Left lobe of liver (tissue), 2 donors: ENCODE measurements around the gene TGM3. TPM values are rescaled to one million over a fixed set of nuclear protein-coding genes. Genes with fewer than 3 reads are reported as not detected.

Experiments
- ATAC-seq: fragments of 200-7000 bp; cut with Tn5 transposase; one replicate; pipeline ENCODE4 v1.9.1; 2020; ENCODE audit warnings: mild to moderate bottlenecking, moderate library complexity
- DNase-seq: peaks from one replicate; pipeline ENCODE4 v3.0.0-alpha.2; 2020; ENCODE audit warnings: low spot score
- total RNA-seq: library from RNA; stranded (reverse); gene quantifications from one replicate; pipeline ENCODE4 v1.2.1, GENCODE V29; 2021
- donor health status: DM: no; HTN: no; CAD: no; lungs with moderate emphysema.
- donor health status: DM: no; HTN: yes; CAD: no.

The TGM3 gene
- total RNA-seq, 1 donor from 2014 or later: 0.25 TPM

DNA sequence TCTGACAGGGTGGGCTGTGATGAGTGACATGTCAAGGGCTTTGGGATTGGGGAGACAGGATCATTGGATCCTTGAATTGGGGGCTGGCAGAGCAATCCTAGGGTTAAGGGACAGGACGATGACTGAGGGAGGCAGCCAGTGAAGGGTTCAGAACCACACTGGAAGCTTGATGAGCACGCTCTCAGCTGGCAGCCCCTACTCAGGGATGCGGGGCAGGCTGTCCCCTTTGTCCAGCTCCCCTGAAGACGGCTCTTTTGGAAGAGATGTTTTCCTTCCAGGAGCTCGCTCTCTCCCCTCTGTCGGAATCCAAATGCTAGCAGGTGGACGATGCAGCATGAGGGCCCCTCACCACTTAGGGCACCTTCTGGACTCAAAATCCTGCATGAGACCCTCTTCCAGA lies 8.4 kb downstream of the TGM3 start:
- no peak for DNase-seq
- ATAC-seq: no peak

DNA sequence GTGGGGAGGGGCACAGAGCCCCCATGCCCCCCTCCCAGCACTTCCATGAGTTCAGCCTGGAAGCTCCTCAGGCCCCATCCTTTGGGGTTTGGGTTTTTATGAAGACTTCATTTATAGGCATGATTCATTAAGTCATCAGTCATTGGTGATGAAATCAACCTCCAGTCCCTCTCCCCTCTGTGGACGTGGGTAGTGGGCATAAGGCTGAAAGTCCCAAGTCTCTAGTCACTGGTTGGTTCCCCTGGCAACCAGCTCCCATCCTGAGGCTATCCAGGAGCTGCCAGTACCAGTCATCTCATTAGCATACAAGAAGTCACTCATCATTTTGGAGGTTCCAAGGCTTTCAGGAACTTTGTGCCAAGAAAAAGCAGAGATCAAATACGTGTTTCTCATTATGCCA lies 9.2 kb downstream of the TGM3 start:
- DNase-seq (no peak), ATAC-seq (no peak)

DNA sequence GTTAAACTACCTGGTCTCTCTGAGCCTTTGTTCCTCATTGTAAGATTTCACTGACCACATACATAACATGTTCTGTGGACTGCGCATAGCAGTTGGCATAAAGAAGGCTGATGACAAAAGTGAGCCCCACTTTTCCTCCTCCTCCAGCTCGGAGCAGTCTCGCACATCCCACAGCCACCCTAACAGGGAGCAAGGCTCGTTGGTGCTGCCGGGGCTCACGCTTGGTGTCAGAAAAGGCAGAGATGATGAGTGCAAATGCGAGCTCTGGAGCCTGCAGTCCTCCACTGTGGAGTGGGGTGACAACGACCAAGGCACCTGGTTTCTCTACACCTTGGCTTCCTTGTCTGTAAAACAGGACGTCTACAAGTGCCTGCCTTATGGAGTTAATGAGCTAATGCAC lies 9.7 kb downstream of the TGM3 start:
- ATAC-seq (no peak), DNase-seq (no peak)

GRCh38 chr20:2305946-2306345 lies 10.1 kb downstream of the TGM3 start:
- ATAC-seq: peak; percentile 50

DNA sequence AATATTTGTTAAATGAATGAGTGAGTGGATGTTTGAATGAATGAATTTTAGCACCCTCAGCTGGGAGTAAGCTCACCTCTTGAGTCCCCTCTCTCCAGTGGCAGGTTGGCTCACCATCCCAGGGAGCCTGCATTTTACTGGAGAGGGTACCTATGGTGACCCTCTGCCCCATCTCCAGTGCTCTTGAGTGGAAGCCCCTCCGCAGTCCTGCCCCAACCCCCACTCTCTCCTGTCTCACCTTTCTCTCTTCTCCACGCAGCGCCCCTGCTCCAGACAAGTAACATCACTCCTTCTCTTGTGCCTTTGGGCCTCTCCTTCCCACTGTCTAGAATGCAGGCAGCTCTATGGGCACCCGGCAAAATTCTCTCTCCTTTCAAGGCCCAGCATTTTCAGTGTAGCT lies 11.3 kb downstream of the TGM3 start:
- DNase-seq (no peak), ATAC-seq (no peak)

More at GRCh38 chr20:2305946-2306345, 10.1 kb downstream of the TGM3 start:
- no peak for DNase-seq

- ATAC-seq (no peak), DNase-seq (no peak)
Observed at GRCh38 chr20:2311329-2311728, 15.5 kb downstream of the TGM3 start.

DNA sequence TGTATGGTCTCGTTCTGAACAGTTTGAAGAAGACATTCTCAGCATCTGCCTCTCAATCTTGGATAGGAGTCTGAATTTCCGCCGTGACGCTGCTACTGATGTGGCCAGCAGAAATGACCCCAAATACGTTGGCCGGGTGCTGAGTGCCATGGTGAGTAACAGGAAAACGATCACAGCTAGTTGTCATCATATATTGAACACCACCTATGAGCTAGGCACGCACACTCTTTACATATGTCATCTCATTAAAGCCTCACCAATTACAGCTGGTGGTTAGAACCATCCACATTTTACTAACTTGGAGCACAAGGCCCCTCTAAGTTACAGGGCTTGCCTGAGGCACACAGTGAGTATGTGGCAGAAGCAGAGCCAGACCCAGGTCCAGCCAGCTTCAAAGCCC lies 17.1 kb downstream of the TGM3 start:
- DNase-seq (no peak), ATAC-seq (no peak)

GRCh38 chr20:2313316-2313715 lies 17.5 kb downstream of the TGM3 start:
- ATAC-seq (no peak), DNase-seq (no peak)

GRCh38 chr20:2314759-2315439 lies 19.1 kb downstream of the TGM3 start:
- no peak for DNase-seq
- peak; percentile 4 for ATAC-seq

DNA sequence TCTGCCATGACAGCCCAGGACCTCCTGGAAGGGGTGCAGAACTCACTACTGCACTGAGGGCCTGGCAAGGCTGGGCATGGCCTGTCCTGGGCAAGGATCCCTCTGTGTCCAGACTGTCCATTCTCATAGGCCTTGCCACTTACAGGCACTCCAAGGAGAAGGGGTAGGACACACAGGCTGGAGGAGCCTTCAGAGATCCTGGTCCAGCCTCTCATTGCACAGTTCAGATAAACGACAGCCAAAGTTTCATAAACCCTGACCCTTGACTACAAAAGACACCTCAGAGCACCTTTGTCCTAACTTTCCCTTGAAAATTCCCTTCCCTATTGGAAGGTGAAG lies 19.6 kb downstream of the TGM3 start:
- peak; percentile 50 for ATAC-seq

GRCh38 chr20:2316847-2317495 lies 21.2 kb downstream of the TGM3 start:
- DNase-seq (no peak), ATAC-seq (no peak)

More for the DNA sequence above, 19.6 kb downstream of the TGM3 start:
- no peak for DNase-seq

DNA sequence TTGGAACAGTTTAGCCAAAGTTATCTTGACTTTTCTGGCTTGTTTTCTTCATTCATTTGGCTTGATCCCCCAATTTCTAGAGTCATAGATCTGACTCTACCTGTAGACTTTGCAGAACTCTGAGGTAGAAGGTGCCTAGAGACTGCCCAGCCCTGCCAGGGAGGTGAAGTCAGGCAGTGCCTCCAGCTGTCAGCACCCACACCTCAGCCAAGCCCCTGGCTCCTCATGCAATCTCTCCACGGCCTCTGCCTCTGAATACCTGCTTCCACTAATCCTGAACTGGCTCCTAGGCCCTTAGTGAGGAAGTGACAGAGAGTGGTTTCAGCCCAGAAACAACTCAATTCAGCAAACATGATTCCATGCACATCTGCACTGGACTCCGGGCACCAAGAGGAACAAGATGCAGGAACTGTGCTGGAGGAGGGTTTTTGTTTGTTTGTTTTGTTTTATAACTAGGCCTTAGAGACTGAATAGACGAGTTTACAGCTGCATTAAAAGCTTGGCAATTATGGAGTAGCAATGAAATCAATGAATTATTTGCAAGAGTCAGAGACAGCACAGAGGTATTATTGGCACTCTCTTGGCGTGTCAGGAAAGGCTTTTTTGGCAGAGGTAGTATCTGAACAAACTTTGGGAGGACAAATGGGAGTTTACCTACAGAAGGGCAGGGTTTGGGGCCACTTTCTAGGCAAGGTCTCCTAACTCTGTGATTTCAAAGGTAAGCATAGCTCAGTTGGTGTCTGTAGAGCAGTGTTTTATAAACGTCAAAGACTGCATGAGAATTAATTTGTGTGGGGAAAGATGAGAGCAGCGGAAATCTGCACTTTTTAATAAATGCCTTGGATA lies 25.2 kb downstream of the TGM3 start:
- peak; percentile 94 for ATAC-seq

GRCh38 chr20:2323051-2323450 lies 27.2 kb downstream of the TGM3 start:
- no peak for ATAC-seq
- DNase-seq: no peak

More for the DNA sequence above, 25.2 kb downstream of the TGM3 start:
- no peak for DNase-seq

- no peak for DNase-seq
- ATAC-seq: no peak
Observed at GRCh38 chr20:2326046-2326445, 30.2 kb downstream of the TGM3 start.

DNA sequence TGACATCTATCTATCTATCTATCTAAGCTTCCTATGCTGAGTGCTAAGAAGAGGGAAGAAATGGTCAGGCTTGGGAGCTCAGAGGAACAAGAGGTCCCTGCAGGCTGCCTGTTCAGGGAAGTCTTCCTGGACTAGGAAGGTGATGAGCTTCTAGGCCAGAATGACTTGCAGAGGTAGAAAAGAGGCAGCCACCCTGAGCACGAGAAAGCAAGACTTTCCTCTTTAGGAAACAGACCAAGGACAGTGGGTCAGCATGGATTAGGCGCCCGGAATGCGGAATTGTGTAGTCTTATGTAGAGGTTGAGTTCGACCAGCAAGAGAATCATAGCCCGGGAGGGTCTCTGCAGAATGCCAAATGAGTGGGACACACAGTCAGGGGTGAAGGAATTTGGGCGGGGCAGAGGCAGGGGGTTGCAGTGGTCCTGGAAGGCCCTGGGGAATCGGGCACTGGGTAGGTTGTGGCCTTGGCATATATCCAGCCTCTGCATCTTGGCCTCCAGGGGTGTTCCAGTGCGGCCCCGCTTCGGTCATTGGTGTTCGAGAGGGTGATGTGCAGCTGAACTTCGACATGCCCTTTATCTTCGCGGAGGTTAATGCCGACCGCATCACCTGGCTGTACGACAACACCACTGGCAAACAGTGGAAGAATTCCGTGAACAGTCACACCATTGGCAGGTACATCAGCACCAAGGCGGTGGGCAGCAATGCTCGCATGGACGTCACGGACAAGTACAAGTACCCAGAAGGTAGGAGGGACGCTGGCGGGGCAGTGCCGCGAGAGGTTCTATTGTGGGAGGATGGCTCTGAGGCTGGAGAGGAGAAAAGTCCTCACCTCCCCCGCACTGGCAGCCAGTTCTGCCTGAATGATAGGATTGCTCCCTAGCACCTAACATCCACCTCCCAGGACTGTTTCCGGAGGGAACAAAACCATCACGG lies 32.1 kb downstream of the TGM3 start:
- DNase-seq: no peak
- no peak for ATAC-seq

DNA sequence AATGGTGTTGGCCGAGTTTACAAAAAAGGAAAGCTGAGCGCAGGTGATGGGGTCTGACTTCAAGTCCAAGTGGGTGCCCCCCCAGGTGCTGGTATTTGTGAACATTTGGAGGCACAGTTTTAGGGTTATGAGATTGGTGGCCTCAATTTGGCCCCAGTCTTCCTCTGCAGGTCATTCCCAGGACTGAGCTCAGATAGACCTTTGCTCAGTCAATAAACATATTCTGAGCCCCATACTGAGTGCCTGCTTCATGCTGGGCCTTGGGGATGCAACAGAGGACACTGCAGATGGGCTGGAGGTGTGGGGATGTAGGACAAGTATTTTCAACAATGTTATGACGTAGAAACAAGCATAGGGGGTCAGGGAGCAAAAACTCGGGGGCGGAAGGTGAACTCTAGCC lies 33.5 kb downstream of the TGM3 start:
- DNase-seq (no peak), ATAC-seq (peak; percentile 91)

- ATAC-seq (no peak), DNase-seq (peak; percentile 32)
Observed at GRCh38 chr20:2330090-2330695, 34.4 kb downstream of the TGM3 start.

GRCh38 chr20:2331106-2331505 lies 35.3 kb downstream of the TGM3 start:
- DNase-seq (peak; percentile 14), ATAC-seq (no peak)

DNA sequence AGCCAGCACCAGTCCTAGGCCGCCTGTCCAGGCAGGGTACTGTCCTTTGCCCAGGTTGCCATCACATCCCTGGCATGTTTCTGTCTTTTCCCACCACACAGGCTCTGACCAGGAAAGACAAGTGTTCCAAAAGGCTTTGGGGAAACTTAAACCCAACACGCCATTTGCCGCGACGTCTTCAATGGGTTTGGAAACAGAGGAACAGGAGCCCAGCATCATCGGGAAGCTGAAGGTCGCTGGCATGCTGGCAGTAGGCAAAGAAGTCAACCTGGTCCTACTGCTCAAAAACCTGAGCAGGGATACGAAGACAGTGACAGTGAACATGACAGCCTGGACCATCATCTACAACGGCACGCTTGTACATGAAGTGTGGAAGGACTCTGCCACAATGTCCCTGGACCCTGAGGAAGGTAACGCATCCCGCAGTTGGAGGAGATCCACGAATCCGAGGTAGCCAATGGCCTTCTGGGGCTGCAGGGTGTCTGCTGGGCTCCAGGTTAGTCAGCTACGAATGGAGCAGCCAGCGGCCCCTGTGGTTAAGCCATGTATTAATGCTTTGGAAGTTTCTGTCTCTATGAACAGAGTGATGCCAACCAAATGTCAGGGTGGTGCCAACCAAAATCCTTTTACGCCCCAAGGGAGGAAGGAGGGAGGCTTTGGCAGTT lies 36.2 kb downstream of the TGM3 start:
- ATAC-seq (no peak), DNase-seq (peak; percentile 32)

GRCh38 chr20:2332711-2333110 lies 36.9 kb downstream of the TGM3 start:
- no peak for ATAC-seq
- DNase-seq: no peak
